OCI-LY3 (cell line): ENCODE data around the gene ST7.

Experiments
- H2AFZ ChIP-seq: fragments of 200-600, 300-600 bp; shearing (Covaris generic); 2 replicates; pipeline ENCODE4 v1.6.0; 2014; ENCODE audit warnings: antibody characterized with exemption, low read depth, low read length
- H3K27ac ChIP-seq: fragments of 200-600, 300-600 bp; sonication (generic); 2 replicates; pipeline ENCODE4 v1.5.1; 2014; ENCODE audit warnings: mild to moderate bottlenecking, low read length, moderate library complexity, mixed read lengths
- H3K27me3 ChIP-seq: fragments of 200-600, 300-600 bp; sonication (generic); 2 replicates; pipeline ENCODE4 v1.6.1; 2014; ENCODE audit warnings: low read depth, low read length, mixed read lengths
- H3K36me3 ChIP-seq: fragments of 200-600, 300-600 bp; sonication (generic); replicated peaks from 2 replicates; pipeline ENCODE3; 2014; ENCODE audit warnings: low read depth, low read length, mixed read lengths
- H3K4me1 ChIP-seq: fragments of 300-600, 200-600 bp; sonication (generic); 2 replicates; pipeline ENCODE4 v1.6.1; 2014; ENCODE audit warnings: low read length, mixed read lengths
- H3K4me2 ChIP-seq: fragments of 200-600, 300-600 bp; sonication (generic); 2 replicates; pipeline ENCODE4 v1.6.1; 2014; ENCODE audit warnings: low read length, mixed read lengths
- H3K4me3 ChIP-seq: fragments of 300-600, 200-600 bp; sonication (generic); 2 replicates; pipeline ENCODE4 v1.5.1; 2014; ENCODE audit warnings: antibody characterized with exemption, mild to moderate bottlenecking, low read length, moderate library complexity
- H3K79me2 ChIP-seq: fragments of 300-600, 200-600 bp; shearing (Covaris generic); 2 replicates; pipeline ENCODE4 v1.6.1; 2014; ENCODE audit warnings: mild to moderate bottlenecking, low read length, mixed read lengths
- H3K9ac ChIP-seq: fragments of 300-600, 200-600 bp; shearing (Covaris generic); 2 replicates; pipeline ENCODE4 v1.6.0; 2014; ENCODE audit warnings: mild to moderate bottlenecking, low read length, moderate library complexity
- H3K9me3 ChIP-seq: fragments of 200-600, 300-600 bp; shearing (Covaris generic); 2 replicates; pipeline ENCODE4 v1.6.1; 2014; ENCODE audit warnings: low read length, mixed read lengths; ENCODE audit not compliant: insufficient read depth
- H4K20me1 ChIP-seq: fragments of 200-600, 300-600 bp; sonication (generic); 2 replicates; pipeline ENCODE4 v1.6.1; 2016; ENCODE audit warnings: low read length, mixed read lengths; ENCODE audit not compliant: insufficient read depth
- EZH2phosphoT487 ChIP-seq: fragments of 200-600 bp; shearing (Covaris generic); IDR thresholded peaks from 2 replicates; pipeline ENCODE4 v1.6.1; 2018; ENCODE audit warnings: antibody characterized with exemption, mixed run types, low read depth
- TF ChIP-seq, protein P1 (sequence below): fragments of 200-600, 300-600 bp; sonication (generic); IDR thresholded peaks from 2 replicates; pipeline ENCODE4 v1.5.1; 2014; ENCODE audit warnings: antibody characterized with exemption, low read length, low read depth

ST7 gene

DNA sequence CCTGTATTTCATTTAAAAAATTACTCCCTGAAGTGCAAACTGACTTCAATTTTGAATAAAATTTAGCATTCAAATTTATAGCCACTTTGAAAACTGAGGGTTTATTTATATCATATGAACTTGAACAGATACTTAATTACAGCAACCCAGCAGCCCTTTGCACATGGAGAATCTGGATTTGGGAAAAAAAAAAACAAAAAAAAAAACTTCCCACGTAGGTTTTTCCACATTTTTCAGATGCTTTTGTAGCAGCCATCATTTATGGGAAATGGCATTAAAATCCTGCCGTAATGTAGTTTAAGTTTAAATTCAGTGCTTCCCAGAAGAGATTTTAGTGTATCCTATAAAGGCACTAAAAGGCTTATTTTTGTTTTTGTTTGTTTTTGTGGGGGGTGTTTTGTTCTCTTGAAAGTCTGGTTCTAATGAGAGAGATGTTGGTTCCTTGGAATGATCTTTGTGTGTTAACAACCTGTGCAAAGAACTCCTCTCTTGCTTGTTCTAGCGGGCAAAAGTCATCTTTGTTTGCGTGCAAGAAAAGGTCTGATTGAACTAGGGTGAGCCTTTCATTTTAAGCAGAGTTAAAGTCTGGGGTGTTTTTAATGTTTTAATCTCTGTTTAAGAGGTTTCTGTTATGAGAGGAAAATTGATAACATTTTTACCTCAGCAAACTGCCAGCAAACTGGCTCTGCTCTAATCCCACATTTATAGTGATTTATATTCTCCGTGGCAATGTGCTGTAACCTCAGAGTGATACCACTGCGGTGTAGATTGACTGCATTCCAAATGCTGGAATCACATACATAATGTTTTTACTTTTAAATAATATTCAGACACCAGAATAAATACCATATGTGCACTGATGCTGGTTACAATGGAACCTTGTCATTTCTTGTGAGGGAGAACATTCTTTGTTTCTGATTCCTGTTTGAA is 264.1 kb downstream of the ST7 start:
- Histone ChIP-seq H3K4me1 (no peaks in the 10 kb centered on the region), H3K27ac (no peak overlapping the region), H4K20me1 (peaks cover 6% of the 10 kb centered on the region; the same call in 1 of the 2 replicates), H3K9me3 (no peaks in the 10 kb centered on the region), H3K4me2 (no peak overlapping the region), H3K4me3 (no peak overlapping the region), H2AFZ (no peak overlapping the region), H3K79me2 (no peaks in the 10 kb centered on the region), H3K9ac (no peak overlapping the region), H3K36me3 (peaks cover 39% of the 10 kb centered on the region), H3K27me3 (no peaks in the 10 kb centered on the region)
- no peak for TF ChIP-seq EZH2phosphoT487
- TF ChIP-seq, protein P1, sequence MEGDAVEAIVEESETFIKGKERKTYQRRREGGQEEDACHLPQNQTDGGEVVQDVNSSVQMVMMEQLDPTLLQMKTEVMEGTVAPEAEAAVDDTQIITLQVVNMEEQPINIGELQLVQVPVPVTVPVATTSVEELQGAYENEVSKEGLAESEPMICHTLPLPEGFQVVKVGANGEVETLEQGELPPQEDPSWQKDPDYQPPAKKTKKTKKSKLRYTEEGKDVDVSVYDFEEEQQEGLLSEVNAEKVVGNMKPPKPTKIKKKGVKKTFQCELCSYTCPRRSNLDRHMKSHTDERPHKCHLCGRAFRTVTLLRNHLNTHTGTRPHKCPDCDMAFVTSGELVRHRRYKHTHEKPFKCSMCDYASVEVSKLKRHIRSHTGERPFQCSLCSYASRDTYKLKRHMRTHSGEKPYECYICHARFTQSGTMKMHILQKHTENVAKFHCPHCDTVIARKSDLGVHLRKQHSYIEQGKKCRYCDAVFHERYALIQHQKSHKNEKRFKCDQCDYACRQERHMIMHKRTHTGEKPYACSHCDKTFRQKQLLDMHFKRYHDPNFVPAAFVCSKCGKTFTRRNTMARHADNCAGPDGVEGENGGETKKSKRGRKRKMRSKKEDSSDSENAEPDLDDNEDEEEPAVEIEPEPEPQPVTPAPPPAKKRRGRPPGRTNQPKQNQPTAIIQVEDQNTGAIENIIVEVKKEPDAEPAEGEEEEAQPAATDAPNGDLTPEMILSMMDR: no peak

DNA sequence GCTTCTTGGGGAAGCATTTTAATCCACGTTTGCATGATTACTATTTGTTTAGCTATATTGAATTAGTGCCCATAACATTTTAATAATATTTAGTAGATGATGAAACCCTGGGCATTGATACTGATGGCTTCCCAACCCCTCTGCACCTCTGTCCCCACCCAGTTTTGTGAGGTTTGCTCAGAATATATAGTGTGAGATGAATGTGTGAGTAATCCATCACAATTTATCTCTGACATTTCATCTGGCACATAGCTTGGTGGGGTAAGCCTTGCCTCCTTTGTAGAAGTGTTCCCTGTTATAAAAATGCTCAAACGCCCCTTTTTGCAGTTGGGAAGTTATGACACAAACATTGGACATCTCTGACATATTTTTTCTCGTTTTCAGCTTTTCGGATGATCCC is 265.4 kb downstream of the ST7 start:
- H3K79me2 ChIP-seq: no peaks in the 10 kb centered on the region
- H3K4me1 ChIP-seq: no peaks in the 10 kb centered on the region
- H3K27ac ChIP-seq: no peak overlapping the region
- no peak overlapping the region for H3K9ac ChIP-seq
- no peaks in the 10 kb centered on the region for H3K27me3 ChIP-seq
- H3K9me3 ChIP-seq: no peaks in the 10 kb centered on the region
- no peak overlapping the region for H2AFZ ChIP-seq
- no peak overlapping the region for H3K4me2 ChIP-seq
- TF ChIP-seq, protein P1: no peak
- TF ChIP-seq EZH2phosphoT487: no peak
- peaks cover 50% of the 10 kb centered on the region for H3K36me3 ChIP-seq
- H4K20me1 ChIP-seq: peaks cover 6% of the 10 kb centered on the region; the same call in 1 of the 2 replicates
- H3K4me3 ChIP-seq: no peak overlapping the region

DNA sequence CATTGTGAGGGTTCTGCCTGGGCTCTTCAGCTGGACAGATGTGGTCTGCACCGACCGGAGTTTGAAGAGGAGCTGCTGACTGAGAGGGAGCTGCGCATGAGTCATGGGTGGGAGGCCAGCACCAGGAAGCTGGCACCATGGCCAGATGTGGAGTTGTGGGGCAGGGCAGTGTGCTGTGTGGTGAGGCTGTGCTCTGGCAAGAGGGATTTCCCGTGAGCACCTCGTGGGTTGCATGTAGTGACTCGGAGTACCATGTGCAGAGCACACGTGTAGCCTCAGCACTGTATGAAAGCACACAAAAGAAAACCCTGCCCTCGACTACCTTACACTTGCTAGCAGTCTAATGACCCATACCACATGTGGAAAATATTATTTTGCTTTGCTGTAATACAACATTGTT is 266.2 kb downstream of the ST7 start:
- H3K4me3 ChIP-seq: no peak overlapping the region
- no peak for TF ChIP-seq EZH2phosphoT487
- TF ChIP-seq, protein P1: no peak
- H3K4me2 ChIP-seq: no peak overlapping the region
- H3K27me3 ChIP-seq: no peaks in the 10 kb centered on the region
- H3K4me1 ChIP-seq: no peaks in the 10 kb centered on the region
- H3K27ac ChIP-seq: no peak overlapping the region
- H2AFZ ChIP-seq: no peak overlapping the region
- no peak overlapping the region for H3K9ac ChIP-seq
- H3K9me3 ChIP-seq: no peaks in the 10 kb centered on the region
- peaks cover 4% of the 10 kb centered on the region; the same call in 1 of the 2 replicates for H4K20me1 ChIP-seq
- peaks cover 50% of the 10 kb centered on the region for H3K36me3 ChIP-seq
- H3K79me2 ChIP-seq: no peaks in the 10 kb centered on the region

DNA sequence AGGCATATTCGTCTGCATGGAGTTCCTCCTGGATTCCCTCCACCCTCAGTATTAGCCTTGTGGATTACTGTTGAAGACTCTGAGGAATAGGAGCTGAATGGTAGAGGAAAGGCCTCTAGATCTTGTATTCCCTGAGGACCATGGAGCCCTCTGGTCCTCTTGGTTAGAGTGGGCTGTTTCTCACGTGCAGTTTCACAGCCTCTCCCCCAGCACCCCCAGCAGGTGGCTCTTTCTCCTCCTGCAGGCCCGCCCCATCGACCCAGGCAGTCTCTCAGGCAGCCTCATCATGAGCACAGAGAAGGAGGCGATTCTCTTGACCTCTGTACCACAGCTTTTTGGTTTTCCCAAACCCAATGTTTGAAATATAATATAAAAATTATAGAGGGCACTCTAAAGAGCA is 267.5 kb downstream of the ST7 start:
- Histone ChIP-seq H3K4me3 (no peak overlapping the region), H3K4me1 (no peaks in the 10 kb centered on the region), H3K4me2 (no peak overlapping the region), H3K27me3 (no peaks in the 10 kb centered on the region), H3K79me2 (no peaks in the 10 kb centered on the region), H3K9me3 (no peaks in the 10 kb centered on the region), H2AFZ (no peak overlapping the region), H3K9ac (no peak overlapping the region), H3K27ac (no peak overlapping the region), H4K20me1 (peaks cover 3% of the 10 kb centered on the region; the same call in 1 of the 2 replicates), H3K36me3 (peaks cover 50% of the 10 kb centered on the region)
- TF ChIP-seq, protein P1: no peak
- no peak for TF ChIP-seq EZH2phosphoT487
